Colonic mucosa (tissue), 4 donors: ENCODE data around the gene BCOR. TPM values are rescaled to one million over a fixed set of nuclear protein-coding genes. Genes with fewer than 3 reads are reported as not detected.

ENCODE experiments used
- DNase-seq: peaks from one replicate; pipeline ENCODE4 v3.0.0-alpha.2; 2020
- H3K27ac ChIP-seq: fragments of 200-600 bp; one replicate; pipeline ENCODE4 v1.8.0; 2021
- H3K27me3 ChIP-seq: fragments of 200-600 bp; one replicate; pipeline ENCODE4 v1.8.0; 2021
- H3K36me3 ChIP-seq: fragments of 200-600 bp; one replicate; pipeline ENCODE4 v1.8.0; 2021
- H3K4me1 ChIP-seq: fragments of 200-600 bp; one replicate; pipeline ENCODE4 v1.8.0; 2021; ENCODE audit warnings: mild to moderate bottlenecking
- H3K4me3 ChIP-seq: fragments of 200-600 bp; one replicate; pipeline ENCODE4 v1.8.0; 2021
- H3K9ac ChIP-seq, 2 donors: one replicate each; pipeline ENCODE4 v1.7.0; 2013; ENCODE audit warnings: control low read depth in 2 of 2, low read depth in 2 of 2, low read length in 2 of 2
- H3K9me3 ChIP-seq: fragments of 200-600 bp; one replicate; pipeline ENCODE4 v1.8.0; 2021
- intact Hi-C: fragments of 100-400 bp; cut with DNase I; formaldehyde crosslinking; loops from one replicate; pipeline ENCODE4 v1.14.1; 2022
- total RNA-seq, 2 donors: library from RNA; stranded (reverse); fragmentation: NEBNext Ultra II Directional in 1 of 2; extraction: Animal tissue kit (Norgen Biotek cat#: 25700) in 1 of 2; gene quantifications; one replicate each; pipeline ENCODE4 v1.2.1, GENCODE V29; 2021
- TF ChIP-seq, protein P1 (sequence below): fragments of 200-600 bp; IDR thresholded peaks from one replicate; pipeline ENCODE4 v1.8.0; 2022; ENCODE audit warnings: antibody characterized with exemption, mild to moderate bottlenecking
- donor health status: healthy.
- donor health status: DM: no; HTN: no; CAD: no.
- donor health status: DM: no; HTN: no; CAD: no.

Gene BCOR
- total RNA-seq, 2 donors from 2014 or later, result 18.3 to 21.3 TPM

DNA sequence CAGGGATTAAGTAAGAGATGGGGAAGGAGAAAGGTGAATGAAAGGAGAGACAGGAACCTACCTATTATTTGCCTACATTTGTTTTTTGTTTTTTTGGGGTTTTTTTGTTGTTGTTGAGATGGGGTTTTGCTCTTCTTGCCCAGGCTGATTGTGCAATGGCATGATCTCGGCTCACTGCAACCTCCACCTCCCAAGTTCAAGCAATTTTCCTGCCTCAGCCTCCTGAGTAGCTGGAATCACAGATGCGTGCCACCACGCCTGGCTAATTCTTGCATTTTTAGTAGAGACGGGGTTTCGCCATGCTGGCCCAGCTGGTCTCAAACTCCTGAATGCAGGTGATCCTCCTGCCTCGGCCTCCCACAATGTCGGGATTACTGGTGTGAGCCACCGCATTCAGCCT is 57.9 kb downstream of the BCOR start:
- H3K9me3 ChIP-seq, result no peaks in the 10 kb centered on the region
- intact Hi-C loops, result no loop called here

DNA sequence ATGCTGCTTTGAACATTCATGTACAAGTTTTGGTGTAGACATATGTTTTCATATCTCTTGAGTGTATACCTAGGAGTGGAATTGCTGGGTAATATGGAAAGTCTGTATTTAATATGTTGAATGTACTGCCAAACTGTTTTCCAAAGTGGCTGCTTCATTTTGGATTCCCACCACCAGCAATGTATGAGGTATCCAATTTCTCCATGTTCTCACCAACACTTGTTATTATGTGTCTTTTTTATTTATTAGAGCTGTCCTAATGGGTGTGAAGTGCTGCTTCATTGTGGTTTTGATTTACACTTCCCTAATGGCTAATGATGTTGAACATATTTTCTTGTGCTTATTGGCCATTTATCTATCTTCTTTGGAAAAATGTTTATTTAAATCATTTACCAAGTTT is 60.4 kb downstream of the BCOR start:
- H3K9me3 ChIP-seq, result no peaks in the 10 kb centered on the region
- TF ChIP-seq, protein P1, sequence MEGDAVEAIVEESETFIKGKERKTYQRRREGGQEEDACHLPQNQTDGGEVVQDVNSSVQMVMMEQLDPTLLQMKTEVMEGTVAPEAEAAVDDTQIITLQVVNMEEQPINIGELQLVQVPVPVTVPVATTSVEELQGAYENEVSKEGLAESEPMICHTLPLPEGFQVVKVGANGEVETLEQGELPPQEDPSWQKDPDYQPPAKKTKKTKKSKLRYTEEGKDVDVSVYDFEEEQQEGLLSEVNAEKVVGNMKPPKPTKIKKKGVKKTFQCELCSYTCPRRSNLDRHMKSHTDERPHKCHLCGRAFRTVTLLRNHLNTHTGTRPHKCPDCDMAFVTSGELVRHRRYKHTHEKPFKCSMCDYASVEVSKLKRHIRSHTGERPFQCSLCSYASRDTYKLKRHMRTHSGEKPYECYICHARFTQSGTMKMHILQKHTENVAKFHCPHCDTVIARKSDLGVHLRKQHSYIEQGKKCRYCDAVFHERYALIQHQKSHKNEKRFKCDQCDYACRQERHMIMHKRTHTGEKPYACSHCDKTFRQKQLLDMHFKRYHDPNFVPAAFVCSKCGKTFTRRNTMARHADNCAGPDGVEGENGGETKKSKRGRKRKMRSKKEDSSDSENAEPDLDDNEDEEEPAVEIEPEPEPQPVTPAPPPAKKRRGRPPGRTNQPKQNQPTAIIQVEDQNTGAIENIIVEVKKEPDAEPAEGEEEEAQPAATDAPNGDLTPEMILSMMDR, result no peak
- no peak overlapping the region for H3K4me3 ChIP-seq
- no peak for DNase-seq
- no peaks in the 10 kb centered on the region for H3K27me3 ChIP-seq
- no peak overlapping the region for H3K9ac ChIP-seq
- no peaks in the 10 kb centered on the region for H3K36me3 ChIP-seq
- no peak overlapping the region for H3K27ac ChIP-seq
- intact Hi-C loops, result no loop called here
- H3K4me1 ChIP-seq, result no peaks in the 10 kb centered on the region

More for the DNA sequence above, 57.9 kb downstream of the BCOR start:
- Histone ChIP-seq H3K4me1 (no peaks in the 10 kb centered on the region), H3K4me3 (no peak overlapping the region), H3K27me3 (no peaks in the 10 kb centered on the region), H3K36me3 (no peaks in the 10 kb centered on the region), H3K9ac (no peak overlapping the region), H3K27ac (no peak overlapping the region)
- DNase-seq, result no peak
- TF ChIP-seq, protein P1, result no peak

DNA sequence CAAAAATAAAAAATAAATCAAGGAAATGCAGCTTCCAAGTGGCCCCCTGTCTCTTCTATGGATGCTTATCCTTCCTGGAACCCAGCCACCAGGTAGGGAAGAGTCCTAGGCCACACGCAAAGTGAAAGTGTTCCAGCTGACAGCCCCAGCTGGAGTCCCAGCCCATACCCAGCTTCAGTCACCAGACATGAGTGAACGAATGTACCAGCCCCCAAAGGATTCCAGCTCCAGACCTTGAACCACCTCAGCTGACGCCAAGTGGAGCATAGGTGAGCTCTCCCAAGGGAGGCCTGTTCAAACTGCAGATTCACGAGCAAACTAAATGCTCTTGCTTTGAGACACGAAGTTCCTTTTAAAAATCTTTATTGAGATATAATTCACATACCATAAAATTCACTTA is 62.0 kb downstream of the BCOR start:
- DNase-seq, result no peak
- Histone ChIP-seq H3K4me1 (no peaks in the 10 kb centered on the region), H3K36me3 (no peaks in the 10 kb centered on the region), H3K4me3 (no peak overlapping the region), H3K27me3 (no peaks in the 10 kb centered on the region), H3K27ac (no peak overlapping the region), H3K9me3 (no peaks in the 10 kb centered on the region), H3K9ac (no peak overlapping the region)
- TF ChIP-seq, protein P1, result no peak
- intact Hi-C loops, result no loop called here

DNA sequence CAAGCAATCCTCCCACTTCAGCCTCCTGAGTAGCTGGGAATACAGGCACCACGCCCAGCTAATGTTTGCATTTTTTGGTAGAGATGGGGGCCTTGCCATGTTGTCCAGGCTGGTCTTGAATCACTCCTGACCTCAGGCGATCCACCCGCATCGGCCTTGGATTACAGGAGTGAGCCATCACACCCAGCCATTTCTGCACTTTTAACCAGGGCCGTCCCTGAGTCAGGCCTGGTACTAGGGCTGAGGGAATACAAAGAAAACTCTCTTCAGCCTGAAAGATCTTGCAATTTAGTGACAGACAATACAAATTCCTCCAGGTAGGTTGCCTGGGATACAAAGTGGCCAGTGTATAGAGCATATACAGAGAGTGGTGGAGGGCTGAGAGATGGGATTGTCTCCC is 65.8 kb downstream of the BCOR start:
- no peaks in the 10 kb centered on the region for H3K4me1 ChIP-seq
- no peaks in the 10 kb centered on the region for H3K9me3 ChIP-seq
- TF ChIP-seq, protein P1, result no peak
- no peaks in the 10 kb centered on the region for H3K27me3 ChIP-seq
- intact Hi-C loops, result no loop called here
- H3K9ac ChIP-seq, result no peak overlapping the region
- no peak overlapping the region for H3K27ac ChIP-seq
- no peaks in the 10 kb centered on the region for H3K36me3 ChIP-seq
- no peak for DNase-seq
- no peak overlapping the region for H3K4me3 ChIP-seq

DNA sequence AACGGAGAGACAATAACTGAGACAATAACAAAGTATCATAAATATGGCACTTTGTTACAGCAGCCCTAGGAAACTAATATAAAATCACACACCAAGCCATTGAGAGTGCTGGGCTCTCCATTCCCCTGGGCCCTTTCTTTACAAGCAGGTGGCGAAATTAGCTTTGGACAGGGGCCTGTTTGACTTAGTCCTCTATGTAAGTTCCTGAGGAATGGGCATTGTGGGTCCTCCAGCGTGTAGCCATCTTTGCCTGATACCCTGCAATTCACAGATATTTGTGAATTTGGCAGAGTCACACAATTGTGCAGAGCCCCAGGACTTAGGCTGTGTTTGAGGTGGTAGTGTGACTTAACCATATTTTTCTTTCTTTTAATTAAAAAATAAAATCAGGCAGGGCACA is 67.6 kb downstream of the BCOR start:
- Histone ChIP-seq H3K4me1 (no peaks in the 10 kb centered on the region), H3K9me3 (no peaks in the 10 kb centered on the region), H3K27ac (no peak overlapping the region), H3K9ac (no peak overlapping the region), H3K36me3 (no peaks in the 10 kb centered on the region), H3K4me3 (no peak overlapping the region), H3K27me3 (no peaks in the 10 kb centered on the region)
- intact Hi-C loops, result no loop called here
- no peak for DNase-seq
- TF ChIP-seq, protein P1, result no peak

DNA sequence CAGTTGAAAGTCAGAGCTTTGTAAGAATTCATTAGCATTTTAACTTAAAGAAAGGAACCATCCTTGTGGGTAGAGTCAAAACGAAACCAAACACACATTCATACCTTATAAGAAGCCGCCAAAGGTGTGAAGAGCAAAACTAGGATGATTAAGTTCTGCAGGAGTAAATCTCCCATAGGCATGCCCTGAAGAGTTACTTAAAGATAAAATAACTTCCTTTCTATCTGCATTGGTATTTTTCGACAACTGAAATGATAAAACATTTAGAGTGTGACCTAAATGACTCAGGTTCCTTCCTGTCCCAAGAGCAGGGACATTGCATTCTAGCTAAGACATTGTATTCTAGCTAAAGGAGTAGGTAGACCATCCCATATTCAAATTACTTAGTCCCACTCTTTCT is 75.3 kb downstream of the BCOR start:
- Histone ChIP-seq H3K27ac (no peak overlapping the region), H3K9ac (no peak overlapping the region), H3K27me3 (no peaks in the 10 kb centered on the region), H3K36me3 (no peaks in the 10 kb centered on the region), H3K4me3 (no peak overlapping the region), H3K4me1 (no peaks in the 10 kb centered on the region), H3K9me3 (no peaks in the 10 kb centered on the region)
- DNase-seq, result no peak
- TF ChIP-seq, protein P1, result no peak
- intact Hi-C loops, result no loop called here
